DMS114 treated with DMSO at 0.1 percent for 48 hours (cell line): ENCODE measurements around the gene SEPTIN6.
A peak's percentile ranks its signal among the peaks of the same experiment; 100 is the strongest.

Source experiments
- DNase-seq: peaks from one replicate; lab custom pipeline; 2025; ENCODE audit not compliant: unreplicated experiment; lab: John Stamatoyannopoulos, UW

SEPTIN6 gene

DNA sequence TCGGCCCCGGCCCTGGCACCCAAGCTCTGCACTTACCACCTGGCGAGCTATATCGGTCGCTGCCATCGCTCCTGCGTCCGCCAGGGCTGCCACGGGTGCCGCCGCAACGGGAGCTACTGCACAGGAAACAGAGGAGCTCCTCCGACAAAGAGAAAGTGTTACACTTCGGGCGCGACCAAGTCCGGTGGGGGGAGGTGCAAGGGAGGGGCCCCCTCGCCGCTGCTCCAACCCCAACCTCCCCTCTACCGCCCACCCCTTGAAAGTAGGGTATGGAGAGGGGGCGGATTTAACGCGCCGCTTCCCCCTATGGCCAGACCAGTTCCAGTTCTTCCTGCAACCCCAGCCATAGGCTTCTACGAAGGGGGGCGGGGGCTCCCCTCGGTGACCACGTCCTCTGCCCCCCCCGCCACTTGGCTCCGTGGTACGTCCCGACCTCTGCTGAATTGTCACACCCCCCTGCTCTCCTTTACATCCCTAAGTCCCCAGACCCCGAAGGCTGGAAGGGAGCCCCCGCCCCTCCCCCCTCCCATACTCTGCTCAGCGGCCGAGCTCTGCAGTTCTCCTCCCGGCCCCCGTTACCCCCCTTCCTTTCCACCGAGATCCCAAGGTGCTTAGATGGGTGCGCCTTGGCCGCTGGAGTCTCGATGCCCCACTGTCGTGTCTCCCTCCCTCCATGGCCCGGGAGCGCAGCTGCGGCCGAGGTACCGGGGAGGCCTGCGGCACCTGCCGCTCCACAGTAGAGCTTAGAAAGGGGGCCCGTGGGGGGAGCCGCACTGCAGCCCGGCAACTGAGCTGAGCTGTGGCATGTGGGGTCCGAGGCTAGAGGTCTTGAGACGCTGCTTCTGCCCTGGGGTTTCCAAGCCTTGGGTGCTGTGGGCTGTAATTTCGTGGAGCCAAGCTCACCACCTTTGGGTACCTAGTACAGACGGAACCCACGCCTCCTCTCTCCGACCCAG, at the start of gene SEPTIN6:
TSS of gene SEPTIN6 (minus strand) at position 129 of the 956 bp plus-strand sequence. CDS start at position 66, 63 bp downstream.
- DNase-seq: peak; percentile 28

DNA sequence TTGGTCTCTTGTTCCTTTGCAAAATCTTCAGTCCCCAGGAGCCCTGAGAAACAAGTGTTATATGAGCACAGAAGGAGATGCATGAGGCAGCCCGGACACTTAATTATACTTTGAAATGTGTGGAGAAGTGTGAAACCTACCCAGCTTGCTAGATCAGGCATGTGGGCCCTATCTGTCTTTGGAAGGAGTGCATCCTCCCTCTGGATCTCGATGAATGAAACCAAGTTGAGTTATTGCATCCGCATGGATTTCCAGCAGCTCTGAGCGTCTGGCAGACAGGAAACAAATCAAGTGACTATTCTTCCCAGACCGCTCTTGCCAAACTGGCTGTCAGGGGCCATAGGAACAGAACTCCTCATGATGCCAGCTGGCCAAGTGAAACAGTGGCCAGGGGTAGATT, 45.8 kb upstream of the SEPTIN6 start:
- no peak for DNase-seq

GRCh38 chrX:119736206-119736764, 43.3 kb upstream of the SEPTIN6 start:
- no peak for DNase-seq

- DNase-seq: no peak
Observed at GRCh38 chrX:119735467-119735866, 42.5 kb upstream of the SEPTIN6 start.

GRCh38 chrX:119734897-119735339, 42.0 kb upstream of the SEPTIN6 start:
- no peak for DNase-seq

- no peak for DNase-seq
Observed at GRCh38 chrX:119729408-119730201, 36.6 kb upstream of the SEPTIN6 start.

- DNase-seq: no peak
Observed at GRCh38 chrX:119728487-119728886, 35.5 kb upstream of the SEPTIN6 start.

GRCh38 chrX:119726900-119727555, 34.1 kb upstream of the SEPTIN6 start:
- no peak for DNase-seq

DNA sequence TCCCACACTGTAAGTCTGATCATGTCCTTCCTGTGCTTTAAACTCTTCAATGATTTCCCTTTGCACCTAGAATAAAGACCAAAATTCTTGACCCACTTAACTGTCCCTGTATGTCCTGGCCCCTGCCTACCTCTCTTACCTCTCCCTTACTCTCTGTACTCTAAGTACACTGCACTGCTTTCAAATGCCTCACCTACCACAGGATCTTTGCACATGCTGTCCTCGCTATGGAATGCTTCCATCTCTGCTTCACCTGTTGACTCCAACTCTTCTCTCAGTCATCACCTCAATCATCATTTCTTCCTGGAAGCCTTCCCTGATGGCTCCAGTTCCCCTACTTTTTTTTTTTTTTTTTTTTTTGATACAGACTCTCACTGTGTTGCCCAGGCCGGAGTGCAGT, 29.0 kb upstream of the SEPTIN6 start:
- DNase-seq: no peak

DNA sequence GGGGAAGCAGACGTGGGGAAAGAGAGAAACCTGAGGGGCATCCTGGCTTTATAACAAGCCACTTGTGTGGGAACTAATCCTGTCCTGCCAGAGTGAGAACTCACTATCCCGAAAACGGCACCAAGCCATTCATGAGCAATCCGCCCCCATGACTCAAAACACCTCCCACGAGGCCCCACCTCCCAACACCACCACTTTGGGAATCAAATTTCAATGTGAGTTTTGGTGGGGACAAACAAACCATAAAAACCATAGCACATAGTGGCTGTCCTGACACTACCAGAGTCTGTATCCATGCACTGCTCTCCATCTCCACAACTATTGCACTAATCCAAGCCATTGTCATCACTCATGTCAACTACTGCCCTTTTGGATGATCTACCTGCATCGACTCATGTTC, 28.5 kb upstream of the SEPTIN6 start:
- no peak for DNase-seq

- no peak for DNase-seq
Observed at GRCh38 chrX:119709630-119710029, 16.7 kb upstream of the SEPTIN6 start.

- DNase-seq: no peak
Observed at GRCh38 chrX:119708936-119709335, 16.0 kb upstream of the SEPTIN6 start.

GRCh38 chrX:119706616-119707015, 13.6 kb upstream of the SEPTIN6 start:
- DNase-seq: no peak

DNA sequence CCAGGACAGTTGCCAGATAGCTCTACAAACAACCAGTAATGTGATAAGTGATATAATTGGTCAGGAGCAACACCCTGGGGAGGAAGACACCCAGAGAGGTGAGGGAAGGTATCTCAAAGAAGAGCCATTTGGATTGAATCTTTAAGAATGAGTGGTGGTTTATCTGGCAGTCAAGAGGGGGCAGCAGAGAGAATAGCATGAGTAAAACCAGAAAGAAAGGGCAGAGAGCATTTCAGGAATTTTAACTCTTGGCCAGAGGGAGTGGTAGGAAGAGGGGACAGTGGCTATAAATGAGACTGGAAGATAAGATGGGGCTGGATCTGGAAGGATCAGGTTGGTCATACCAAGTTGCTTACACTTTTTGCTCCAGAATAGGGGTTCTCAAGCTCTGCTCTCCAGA, 5.9 kb upstream of the SEPTIN6 start:
- peak; percentile 14 for DNase-seq

DNA sequence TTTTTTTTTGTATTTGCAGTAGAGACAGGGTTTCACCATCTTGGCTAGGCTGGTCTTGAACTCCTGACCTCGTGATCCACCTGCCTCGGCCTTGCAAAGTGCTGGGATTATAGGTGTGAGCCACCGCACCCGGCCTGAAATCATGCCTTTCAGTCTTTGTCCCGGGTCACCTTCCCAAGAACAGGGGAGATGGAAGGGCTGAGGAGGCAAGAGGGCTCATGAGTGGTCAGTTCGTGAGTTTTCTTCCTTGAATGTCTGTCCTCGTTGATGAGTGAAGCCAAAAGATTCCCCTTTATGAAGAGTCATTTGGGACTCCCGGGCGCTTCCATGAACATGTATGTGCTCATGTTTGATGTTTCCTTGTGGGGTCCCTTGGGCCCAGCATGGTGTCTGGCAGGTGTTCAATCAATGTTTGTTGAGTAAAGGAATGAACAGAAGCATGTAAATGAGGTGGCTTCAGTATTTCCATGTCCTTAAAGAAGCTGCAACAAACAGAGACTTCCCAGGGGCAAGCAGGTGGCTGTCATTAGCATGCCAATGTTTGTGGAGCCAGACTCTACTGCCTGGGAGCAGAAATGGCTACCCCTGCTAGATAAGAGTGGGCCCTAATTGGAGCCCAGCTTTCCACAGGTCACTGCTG, 3.4 kb upstream of the SEPTIN6 start:
- DNase-seq: no peak

DNA sequence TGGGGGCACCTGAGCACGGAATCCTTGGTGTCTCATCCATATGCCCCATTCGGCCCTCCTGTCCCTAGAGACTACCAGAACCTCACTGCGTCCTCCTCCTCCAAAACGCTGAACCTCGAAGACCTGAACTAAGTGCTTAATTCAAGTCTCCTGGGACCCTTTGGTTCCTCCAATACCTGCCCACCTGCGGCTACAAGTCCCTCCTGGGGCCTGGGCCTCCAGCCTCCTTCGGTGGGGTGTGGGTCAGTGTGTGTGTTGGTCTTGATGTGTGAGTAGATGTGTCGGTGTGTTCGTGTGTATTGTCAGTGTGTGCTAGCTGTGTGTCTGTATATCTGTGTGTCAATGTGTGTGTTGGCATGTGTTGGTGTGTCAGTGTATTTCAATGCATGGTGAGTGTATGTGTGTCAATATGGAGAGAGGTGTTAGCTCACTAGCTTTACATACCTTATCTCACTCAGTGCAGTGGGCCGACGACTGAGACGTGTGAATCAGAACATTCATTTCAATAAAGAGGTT, 2.6 kb upstream of the SEPTIN6 start:
- no peak for DNase-seq

- DNase-seq: no peak
Observed at GRCh38 chrX:119694601-119695534, 1.9 kb upstream of the SEPTIN6 start.

- DNase-seq: no peak
Observed at GRCh38 chrX:119693996-119694451, 1.1 kb upstream of the SEPTIN6 start.
